SU-DHL-6 (cell line): Measurements from ENCODE around the gene PLCB1.

Experiments used
- H2AFZ ChIP-seq: fragments of 200-600 bp; sonication (generic); 2 replicates; pipeline ENCODE4 v1.6.1; 2014; ENCODE audit warnings: low read depth, mild to moderate bottlenecking, moderate library complexity, mixed read lengths, antibody characterized with exemption, low read length; ENCODE audit not compliant: severe bottlenecking
- H3F3A ChIP-seq: fragments of 200-600 bp; shearing (Covaris generic); 2 replicates; pipeline ENCODE4 v1.6.0; 2016; ENCODE audit warnings: antibody characterized with exemption, mild to moderate bottlenecking; ENCODE audit not compliant: insufficient read depth
- H3K27ac ChIP-seq: fragments of 200-600 bp; sonication (generic); 2 replicates; pipeline ENCODE4 v1.5.1; 2016; ENCODE audit warnings: low read depth, mild to moderate bottlenecking, low read length, moderate library complexity, mixed read lengths
- H3K27me3 ChIP-seq: fragments of 200-600 bp; sonication (generic), shearing (Covaris generic); 2 replicates; pipeline ENCODE4 v1.6.0; 2014; ENCODE audit warnings: mild to moderate bottlenecking, low read length
- H3K36me3 ChIP-seq: fragments of 200-600 bp; sonication (generic); 2 replicates; pipeline ENCODE4 v1.6.1; 2014; ENCODE audit warnings: mild to moderate bottlenecking, low read length, mixed read lengths
- H3K4me2 ChIP-seq: fragments of 300-600, 200-600 bp; shearing (Covaris generic), sonication (generic); 2 replicates; pipeline ENCODE4 v1.6.0; 2014; ENCODE audit warnings: low read length, low read depth, mild to moderate bottlenecking; ENCODE audit not compliant: poor library complexity, severe bottlenecking
- H3K4me3 ChIP-seq: fragments of 200-600 bp; sonication (generic); 2 replicates; pipeline ENCODE4 v1.5.1; 2014; ENCODE audit warnings: antibody characterized with exemption, low read length, mild to moderate bottlenecking, mixed read lengths; ENCODE audit not compliant: insufficient read depth, poor library complexity, severe bottlenecking
- H3K79me2 ChIP-seq: fragments of 200-600 bp; sonication (generic); 2 replicates; pipeline ENCODE4 v1.6.1; 2014; ENCODE audit warnings: mild to moderate bottlenecking, low read length, moderate library complexity; ENCODE audit not compliant: insufficient read depth
- H3K9ac ChIP-seq: fragments of 200-600 bp; sonication (generic); 2 replicates; pipeline ENCODE4 v1.7.0; 2014; ENCODE audit warnings: mild to moderate bottlenecking, low read length
- H3K9me2 ChIP-seq: fragments of 200-600 bp; sonication (generic); replicated peaks from 2 replicates; pipeline ENCODE4 v1.6.1; 2014; ENCODE audit warnings: low read length; ENCODE audit not compliant: insufficient read depth
- H3K9me3 ChIP-seq: fragments of 200-600 bp; sonication (generic); 2 replicates; pipeline ENCODE4 v1.6.1; 2014; ENCODE audit warnings: low read length, mixed read lengths; ENCODE audit not compliant: insufficient read depth
- H4K20me1 ChIP-seq: fragments of 200-600 bp; sonication (generic); 2 replicates; pipeline ENCODE4 v1.6.1; 2014; ENCODE audit warnings: low read depth, mild to moderate bottlenecking, antibody characterized with exemption, low read length, moderate library complexity, mixed read lengths
- CTCF ChIP-seq: fragments of 200-600 bp; sonication (generic); IDR thresholded peaks from one replicate; pipeline ENCODE4 v1.5.1; 2017; ENCODE audit warnings: antibody characterized with exemption, mild to moderate bottlenecking, low read length, moderate library complexity; ENCODE audit not compliant: insufficient read depth, poor library complexity, severe bottlenecking
- EZH2phosphoT487 ChIP-seq: fragments of 200-600 bp; sonication (generic), shearing (Covaris generic); conservative IDR thresholded peaks from 2 replicates; pipeline ENCODE4 v1.6.1; 2018; ENCODE audit warnings: mild to moderate bottlenecking, antibody characterized with exemption, low read length, moderate library complexity, mixed read lengths

The PLCB1 gene

GRCh38 chr20:8408587-8409307, 276.7 kb downstream of the PLCB1 start:
- Histone ChIP-seq H2AFZ (no peak overlapping the region), H3K27me3 (no peaks in the 10 kb centered on the region), H3K27ac (peak overlapping the region; percentile 60), H3K36me3 (no peaks in the 10 kb centered on the region), H3K9me2 (no peaks in the 10 kb centered on the region), H3K9ac (no peak overlapping the region), H3K79me2 (no peaks in the 10 kb centered on the region), H3K9me3 (peaks cover 6% of the 10 kb centered on the region; the same call in 1 of the 2 replicates), H3K4me2 (peak overlapping the region; percentile 40), H3F3A (no peaks in the 10 kb centered on the region), H3K4me3 (peak overlapping the region; percentile 3), H4K20me1 (no peaks in the 10 kb centered on the region)
- TF ChIP-seq CTCF (no peak), EZH2phosphoT487 (no peak)

- H3K9me3 ChIP-seq: no peaks in the 10 kb centered on the region
- no peaks in the 10 kb centered on the region for H3K9me2 ChIP-seq
- H3K27me3 ChIP-seq: no peaks in the 10 kb centered on the region
- TF ChIP-seq EZH2phosphoT487: no peak
- no peak for TF ChIP-seq CTCF
- no peaks in the 10 kb centered on the region for H3F3A ChIP-seq
- H3K4me3 ChIP-seq: no peak overlapping the region
- H3K27ac ChIP-seq: no peak overlapping the region
- no peak overlapping the region for H2AFZ ChIP-seq
- H3K79me2 ChIP-seq: no peaks in the 10 kb centered on the region
- no peaks in the 10 kb centered on the region for H4K20me1 ChIP-seq
- no peak overlapping the region for H3K9ac ChIP-seq
- no peak overlapping the region for H3K4me2 ChIP-seq
- H3K36me3 ChIP-seq: no peaks in the 10 kb centered on the region
Measured at GRCh38 chr20:8413691-8414090, 281.6 kb downstream of the PLCB1 start.

- TF ChIP-seq CTCF (no peak), EZH2phosphoT487 (no peak)
- Histone ChIP-seq H3K9ac (no peak overlapping the region), H2AFZ (no peak overlapping the region), H3F3A (no peaks in the 10 kb centered on the region), H3K27me3 (no peaks in the 10 kb centered on the region), H3K9me3 (no peaks in the 10 kb centered on the region), H3K4me2 (no peak overlapping the region), H3K4me3 (no peak overlapping the region), H3K36me3 (no peaks in the 10 kb centered on the region), H3K9me2 (no peaks in the 10 kb centered on the region), H3K27ac (no peak overlapping the region), H3K79me2 (no peaks in the 10 kb centered on the region), H4K20me1 (no peaks in the 10 kb centered on the region)
Measured at GRCh38 chr20:8414586-8415274, 282.7 kb downstream of the PLCB1 start.
